ENCODE results near the gene FSTL4. TPM values are rescaled to one million over a fixed set of nuclear protein-coding genes. Genes with fewer than 3 reads are reported as not detected.

Gene FSTL4
- polyA plus RNA-seq, 4 donors: 0.25 to 1.5 TPM; not detected in 2

DNA sequence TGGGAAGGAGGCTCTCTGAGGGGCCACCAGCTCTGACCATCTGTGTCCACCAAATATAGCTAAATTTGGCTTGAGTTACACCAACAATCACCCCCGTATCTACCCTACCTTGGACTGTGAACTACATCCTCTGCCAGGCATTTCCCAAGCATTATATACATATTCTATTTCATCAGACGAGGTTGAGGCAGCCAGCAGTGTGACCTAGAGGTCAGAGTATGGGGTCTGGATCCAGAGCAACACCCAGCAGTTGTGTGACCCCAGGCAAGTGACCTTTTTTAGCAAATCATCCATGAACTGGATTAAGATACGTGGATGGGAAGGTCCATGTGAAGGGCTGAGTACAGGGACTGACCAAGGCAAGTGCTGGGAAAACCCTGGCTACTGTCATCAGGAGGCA lies 379.9 kb downstream of the FSTL4 start:
- peaks cover 3 to 14% (median 7%) of the 10 kb centered on the region in 3 donors for H3K4me1 ChIP-seq (ENCODE audit: control insufficient read depth in 3 of 3, insufficient read depth in 2 of 3, low read depth in 1 of 3, low read length in 2 of 3)
- 34 to 69% (median 39%) methylated on average over 3 of the region's 3 CpGs for WGBS, 3 donors
- H3K27ac ChIP-seq (ENCODE audit: low read depth in 1 of 3, low read length in 2 of 3): no peak overlapping the region
- no peaks in the 10 kb centered on the region for H3K36me3 ChIP-seq (ENCODE audit: control insufficient read depth in 3 of 3, insufficient read depth in 2 of 3, low read depth in 1 of 3, low read length in 3 of 3)
- FAIRE-seq (no peak), DNase-seq (peak in 1 of 2 donors; percentile 54)
- no peaks in the 10 kb centered on the region for H3K9me3 ChIP-seq (ENCODE audit: control insufficient read depth in 2 of 2, insufficient read depth in 1 of 2, low read depth in 1 of 2, low read length in 1 of 2)
- H3K27me3 ChIP-seq (ENCODE audit: control insufficient read depth in 3 of 3, insufficient read depth in 3 of 3, low read length in 3 of 3): no peaks in the 10 kb centered on the region
- H3K4me3 ChIP-seq (ENCODE audit: low read depth in 1 of 3, low read length in 3 of 3): no peak overlapping the region

DNA sequence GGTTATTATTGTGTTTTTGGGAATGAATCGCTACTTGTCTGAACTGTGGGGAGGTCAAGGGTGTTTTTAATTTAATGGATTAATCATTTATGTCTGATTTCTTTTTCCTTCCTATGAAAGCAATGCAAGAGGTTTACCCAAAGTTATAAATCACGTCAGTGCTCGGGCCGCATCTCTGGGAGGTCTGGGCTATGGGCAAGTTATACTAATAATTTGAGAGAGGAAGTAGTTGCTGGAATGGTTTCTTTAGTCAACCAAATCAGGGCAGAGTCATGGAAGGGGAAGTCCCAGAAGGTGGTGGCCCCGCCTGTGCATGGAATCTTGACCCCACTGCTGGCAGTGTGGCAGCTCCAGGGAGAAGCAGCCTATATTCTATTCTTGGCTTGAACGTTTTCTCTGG lies 380.3 kb downstream of the FSTL4 start:
- DNase-seq (peak; percentile 83 to 88), FAIRE-seq (no peak)
- H3K27ac ChIP-seq (ENCODE audit: low read depth in 1 of 3, low read length in 2 of 3): no peak overlapping the region

GRCh38 chr5:133230823-133231578 lies 381.3 kb downstream of the FSTL4 start:
- Histone ChIP-seq H3K36me3 (ENCODE audit: control insufficient read depth in 3 of 3, insufficient read depth in 2 of 3, low read depth in 1 of 3, low read length in 3 of 3) (no peaks in the 10 kb centered on the region), H3K27me3 (ENCODE audit: control insufficient read depth in 3 of 3, insufficient read depth in 3 of 3, low read length in 3 of 3) (no peaks in the 10 kb centered on the region), H3K4me3 (ENCODE audit: low read depth in 1 of 3, low read length in 3 of 3) (no peak overlapping the region), H3K27ac (ENCODE audit: low read depth in 1 of 3, low read length in 2 of 3) (no peak overlapping the region), H3K4me1 (ENCODE audit: control insufficient read depth in 3 of 3, insufficient read depth in 2 of 3, low read depth in 1 of 3, low read length in 2 of 3) (peaks cover 2 to 26% (median 9%) of the 10 kb centered on the region in 3 donors), H3K9me3 (ENCODE audit: control insufficient read depth in 2 of 2, insufficient read depth in 1 of 2, low read depth in 1 of 2, low read length in 1 of 2) (no peaks in the 10 kb centered on the region)
- WGBS, 3 donors: 65 to 70% (median 66%) methylated on average over 9 of the region's 9 CpGs
- no peak for DNase-seq
- no peak for FAIRE-seq

More for the DNA sequence above, 380.3 kb downstream of the FSTL4 start:
- WGBS, 3 donors: 14 to 37% (median 24%) methylated on average over 6 of the region's 6 CpGs
- H3K27me3 ChIP-seq (ENCODE audit: control insufficient read depth in 3 of 3, insufficient read depth in 3 of 3, low read length in 3 of 3): no peaks in the 10 kb centered on the region
- H3K9me3 ChIP-seq (ENCODE audit: control insufficient read depth in 2 of 2, insufficient read depth in 1 of 2, low read depth in 1 of 2, low read length in 1 of 2): no peaks in the 10 kb centered on the region
- no peaks in the 10 kb centered on the region for H3K36me3 ChIP-seq (ENCODE audit: control insufficient read depth in 3 of 3, insufficient read depth in 2 of 3, low read depth in 1 of 3, low read length in 3 of 3)
- no peak overlapping the region for H3K4me3 ChIP-seq (ENCODE audit: low read depth in 1 of 3, low read length in 3 of 3)
- H3K4me1 ChIP-seq (ENCODE audit: control insufficient read depth in 3 of 3, insufficient read depth in 2 of 3, low read depth in 1 of 3, low read length in 2 of 3): peaks cover 3 to 18% (median 7%) of the 10 kb centered on the region in 3 donors

GRCh38 chr5:133229931-133230664 lies 382.2 kb downstream of the FSTL4 start:
- H3K27me3 ChIP-seq (ENCODE audit: control insufficient read depth in 3 of 3, insufficient read depth in 3 of 3, low read length in 3 of 3): no peaks in the 10 kb centered on the region
- no peak overlapping the region for H3K4me3 ChIP-seq (ENCODE audit: low read depth in 1 of 3, low read length in 3 of 3)
- H3K27ac ChIP-seq (ENCODE audit: low read depth in 1 of 3, low read length in 2 of 3): no peak overlapping the region
- FAIRE-seq (no peak), DNase-seq (no peak)
- H3K4me1 ChIP-seq (ENCODE audit: control insufficient read depth in 3 of 3, insufficient read depth in 2 of 3, low read depth in 1 of 3, low read length in 2 of 3): peaks cover 0 to 35% (median 10%) of the 10 kb centered on the region in 3 donors
- H3K9me3 ChIP-seq (ENCODE audit: control insufficient read depth in 2 of 2, insufficient read depth in 1 of 2, low read depth in 1 of 2, low read length in 1 of 2): no peaks in the 10 kb centered on the region
- 82 to 87% (median 82%) methylated on average over 8 of the region's 8 CpGs for WGBS, 3 donors
- H3K36me3 ChIP-seq (ENCODE audit: control insufficient read depth in 3 of 3, insufficient read depth in 2 of 3, low read depth in 1 of 3, low read length in 3 of 3): no peaks in the 10 kb centered on the region

DNA sequence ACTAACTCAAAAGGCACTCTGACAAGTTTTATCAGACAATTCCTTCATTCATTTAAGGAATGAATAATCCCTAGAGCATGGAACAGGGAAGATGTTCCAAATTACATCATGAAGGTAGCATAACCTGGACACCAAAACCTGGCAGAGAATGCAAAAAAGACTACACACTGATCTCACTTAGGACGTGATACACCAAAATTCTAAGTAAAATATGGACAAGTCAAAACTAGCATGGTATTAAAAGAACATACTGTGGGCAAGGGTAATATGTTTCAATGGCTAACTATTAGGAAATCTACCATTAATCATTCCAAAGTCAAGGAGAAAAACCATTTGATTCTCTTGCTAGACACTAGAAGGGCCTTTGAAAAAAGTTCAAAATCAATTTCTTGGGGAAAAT lies 384.0 kb downstream of the FSTL4 start:
- DNase-seq: no peak
- 75 to 89% (median 86%) methylated on average over 1 of the region's 1 CpG for WGBS, 3 donors
- Histone ChIP-seq H3K4me1 (ENCODE audit: control insufficient read depth in 3 of 3, insufficient read depth in 2 of 3, low read depth in 1 of 3, low read length in 2 of 3) (peaks cover 0 to 39% (median 11%) of the 10 kb centered on the region in 3 donors), H3K27ac (ENCODE audit: low read depth in 1 of 3, low read length in 2 of 3) (no peak overlapping the region), H3K36me3 (ENCODE audit: control insufficient read depth in 3 of 3, insufficient read depth in 2 of 3, low read depth in 1 of 3, low read length in 3 of 3) (no peaks in the 10 kb centered on the region), H3K4me3 (ENCODE audit: low read depth in 1 of 3, low read length in 3 of 3) (no peak overlapping the region), H3K27me3 (ENCODE audit: control insufficient read depth in 3 of 3, insufficient read depth in 3 of 3, low read length in 3 of 3) (no peaks in the 10 kb centered on the region), H3K9me3 (ENCODE audit: control insufficient read depth in 2 of 2, insufficient read depth in 1 of 2, low read depth in 1 of 2, low read length in 1 of 2) (no peaks in the 10 kb centered on the region)
- no peak for FAIRE-seq

DNA sequence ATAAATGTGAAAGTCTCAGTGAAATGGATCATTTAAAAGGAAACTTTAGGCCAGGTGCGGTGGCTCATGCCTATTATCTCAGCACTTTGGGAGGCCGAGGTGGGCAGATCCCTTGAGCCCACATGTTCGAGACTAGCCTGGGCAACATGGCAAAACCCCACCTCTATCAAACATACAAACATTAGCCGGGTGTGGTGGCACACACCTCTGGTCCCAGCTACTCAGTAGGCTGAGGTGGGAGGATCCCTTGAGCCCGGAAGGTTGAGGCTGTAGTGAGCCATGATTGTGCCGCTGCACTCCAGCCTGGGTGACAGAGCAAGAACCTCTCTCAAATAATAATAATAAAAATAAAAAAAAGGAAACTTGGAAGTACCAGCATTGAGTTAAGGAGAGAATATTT lies 384.4 kb downstream of the FSTL4 start:
- no peak overlapping the region for H3K4me3 ChIP-seq (ENCODE audit: low read depth in 1 of 3, low read length in 3 of 3)
- H3K27ac ChIP-seq (ENCODE audit: low read depth in 1 of 3, low read length in 2 of 3): no peak overlapping the region
- H3K4me1 ChIP-seq (ENCODE audit: control insufficient read depth in 3 of 3, insufficient read depth in 2 of 3, low read depth in 1 of 3, low read length in 2 of 3): peaks cover 0 to 38% (median 10%) of the 10 kb centered on the region in 3 donors
- no peaks in the 10 kb centered on the region for H3K36me3 ChIP-seq (ENCODE audit: control insufficient read depth in 3 of 3, insufficient read depth in 2 of 3, low read depth in 1 of 3, low read length in 3 of 3)
- 73 to 85% (median 80%) methylated on average over 6 of the region's 6 CpGs for WGBS, 3 donors
- DNase-seq: no peak
- no peak for FAIRE-seq
- no peaks in the 10 kb centered on the region for H3K9me3 ChIP-seq (ENCODE audit: control insufficient read depth in 2 of 2, insufficient read depth in 1 of 2, low read depth in 1 of 2, low read length in 1 of 2)
- H3K27me3 ChIP-seq (ENCODE audit: control insufficient read depth in 3 of 3, insufficient read depth in 3 of 3, low read length in 3 of 3): no peaks in the 10 kb centered on the region

- Histone ChIP-seq H3K36me3 (ENCODE audit: control insufficient read depth in 3 of 3, insufficient read depth in 2 of 3, low read depth in 1 of 3, low read length in 3 of 3) (no peaks in the 10 kb centered on the region), H3K27me3 (ENCODE audit: control insufficient read depth in 3 of 3, insufficient read depth in 3 of 3, low read length in 3 of 3) (no peaks in the 10 kb centered on the region), H3K27ac (ENCODE audit: low read depth in 1 of 3, low read length in 2 of 3) (no peak overlapping the region), H3K9me3 (ENCODE audit: control insufficient read depth in 2 of 2, insufficient read depth in 1 of 2, low read depth in 1 of 2, low read length in 1 of 2) (no peaks in the 10 kb centered on the region), H3K4me3 (ENCODE audit: low read depth in 1 of 3, low read length in 3 of 3) (no peak overlapping the region), H3K4me1 (ENCODE audit: control insufficient read depth in 3 of 3, insufficient read depth in 2 of 3, low read depth in 1 of 3, low read length in 2 of 3) (peaks cover 0 to 38% (median 8%) of the 10 kb centered on the region in 3 donors)
- 51 to 74% (median 66%) methylated on average over 3 of the region's 3 CpGs for WGBS, 3 donors
- DNase-seq: no peak
- no peak for FAIRE-seq
Measured at GRCh38 chr5:133227082-133227481, 385.3 kb downstream of the FSTL4 start.

DNA sequence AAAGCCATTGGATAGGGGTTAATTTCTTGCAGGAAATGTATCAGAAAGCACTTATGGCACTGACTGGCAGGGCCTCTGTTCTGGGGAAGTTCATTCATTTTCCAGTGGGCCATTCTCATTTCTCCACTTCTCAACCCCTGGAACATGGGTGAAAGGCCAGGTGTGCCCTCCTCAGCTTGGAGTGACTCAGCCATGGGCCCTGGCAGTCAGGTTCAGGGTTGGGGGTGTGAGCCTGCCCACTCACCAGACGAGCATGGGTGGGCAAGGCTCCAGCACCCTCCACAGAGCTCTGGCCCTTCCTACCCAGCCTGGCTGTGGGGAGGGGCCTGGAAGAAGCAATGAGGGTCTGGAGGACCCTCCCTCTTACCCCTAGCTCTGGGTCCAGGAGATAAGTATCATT lies 386.2 kb downstream of the FSTL4 start:
- H3K36me3 ChIP-seq (ENCODE audit: control insufficient read depth in 3 of 3, insufficient read depth in 2 of 3, low read depth in 1 of 3, low read length in 3 of 3): no peaks in the 10 kb centered on the region
- DNase-seq: no peak
- H3K9me3 ChIP-seq (ENCODE audit: control insufficient read depth in 2 of 2, insufficient read depth in 1 of 2, low read depth in 1 of 2, low read length in 1 of 2): no peaks in the 10 kb centered on the region
- WGBS, 3 donors: 7 to 53% (median 33%) methylated on average over 1 of the region's 1 CpG
- H3K27ac ChIP-seq (ENCODE audit: low read depth in 1 of 3, low read length in 2 of 3): peak overlapping the region in 2 of 3 donors; percentile 57 to 74
- H3K27me3 ChIP-seq (ENCODE audit: control insufficient read depth in 3 of 3, insufficient read depth in 3 of 3, low read length in 3 of 3): no peaks in the 10 kb centered on the region
- no peak for FAIRE-seq
- no peak overlapping the region for H3K4me3 ChIP-seq (ENCODE audit: low read depth in 1 of 3, low read length in 3 of 3)
- H3K4me1 ChIP-seq (ENCODE audit: control insufficient read depth in 3 of 3, insufficient read depth in 2 of 3, low read depth in 1 of 3, low read length in 2 of 3): peaks cover 0 to 40% (median 7%) of the 10 kb centered on the region in 3 donors

Measured in small intestine (tissue), 7 donors.